ENCODE measurements around the gene CD200R1.

The CD200R1 gene

DNA sequence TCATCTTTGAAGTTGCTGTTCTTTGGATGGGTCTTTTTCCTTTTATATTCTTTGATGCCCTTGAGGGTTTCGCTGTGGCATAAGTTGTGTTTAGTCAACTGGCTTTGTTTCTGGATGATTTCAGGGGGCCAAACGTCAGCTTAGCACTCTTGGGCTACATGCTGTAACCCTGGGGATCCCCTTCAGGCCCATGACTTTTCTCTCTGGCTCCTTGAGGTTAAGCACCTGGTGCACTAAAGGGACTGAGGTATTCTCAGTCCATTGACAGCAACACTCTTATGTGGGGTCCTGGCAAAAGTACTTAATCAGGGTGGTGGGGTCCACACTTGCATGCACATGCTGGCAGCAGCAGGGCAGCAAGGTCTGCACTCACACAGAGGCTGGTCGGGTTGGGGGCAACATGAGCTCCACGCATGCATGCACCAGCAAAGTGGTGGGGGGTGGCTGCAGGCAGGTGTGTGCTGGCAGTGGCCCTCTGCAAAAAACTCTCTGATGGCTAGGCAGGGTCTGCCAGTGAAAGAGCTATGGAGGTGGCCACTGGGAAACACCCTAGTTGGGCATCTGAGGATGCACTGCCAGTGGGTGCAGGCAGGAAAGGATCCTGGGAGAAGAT lies 90.1 kb downstream of the CD200R1 start:
- DNase-seq: no peak

DNA sequence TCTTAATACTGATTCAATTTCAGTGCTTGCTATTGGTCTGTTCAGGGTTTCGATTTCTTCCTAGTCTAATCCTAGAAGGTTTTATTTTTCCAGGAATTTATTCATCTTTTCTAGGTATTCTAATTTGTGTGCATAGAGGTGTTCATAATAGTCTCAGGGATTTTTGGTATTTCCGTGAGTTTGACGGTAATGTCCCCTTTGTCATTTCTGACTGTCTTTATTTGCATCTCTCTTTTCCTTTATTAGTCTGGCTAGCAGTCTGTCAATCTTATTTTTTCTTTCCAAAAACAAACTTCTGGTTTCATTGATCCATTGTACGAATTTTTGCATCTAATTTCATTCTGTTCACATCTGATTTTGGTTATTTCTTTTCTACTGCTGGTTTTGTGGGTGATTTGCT lies 93.0 kb downstream of the CD200R1 start:
- DNase-seq: no peak

- no peak for DNase-seq
Observed at GRCh38 chr3:112875561-112875960, 99.3 kb downstream of the CD200R1 start.

DNA sequence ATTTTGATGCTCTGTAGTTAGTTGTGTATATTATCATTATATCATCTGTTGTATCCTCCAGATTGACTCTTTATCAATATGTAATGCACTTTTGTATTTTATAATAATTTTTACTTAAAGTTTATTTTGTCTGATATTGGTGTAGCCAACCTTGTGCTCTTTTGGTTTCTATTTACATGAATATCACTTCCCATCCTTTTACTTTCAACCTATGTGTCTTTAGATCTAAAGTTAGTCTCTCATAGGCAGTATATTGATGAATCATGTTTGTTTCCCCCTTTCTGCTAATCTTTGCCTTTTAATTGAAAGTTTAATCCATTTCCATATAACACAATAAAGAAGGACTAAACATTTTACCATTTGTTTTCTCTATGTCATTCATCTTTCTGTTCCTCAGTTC lies 100.2 kb downstream of the CD200R1 start:
- DNase-seq: no peak

- no peak for DNase-seq
Observed at GRCh38 chr3:112873632-112874031, 101.3 kb downstream of the CD200R1 start.

- no peak for DNase-seq
Observed at GRCh38 chr3:112871735-112872134, 103.2 kb downstream of the CD200R1 start.

All from stimulated activated CD4-positive, alpha-beta T cell treated with anti-CD3 and anti-CD28 coated beads, Interleukin-12 subunit alpha, Interleukin-12 subunit beta, amount 100 ng/mL, for 4 hours (primary cell).